ENCODE measurements around the gene MEIS2.

DNA sequence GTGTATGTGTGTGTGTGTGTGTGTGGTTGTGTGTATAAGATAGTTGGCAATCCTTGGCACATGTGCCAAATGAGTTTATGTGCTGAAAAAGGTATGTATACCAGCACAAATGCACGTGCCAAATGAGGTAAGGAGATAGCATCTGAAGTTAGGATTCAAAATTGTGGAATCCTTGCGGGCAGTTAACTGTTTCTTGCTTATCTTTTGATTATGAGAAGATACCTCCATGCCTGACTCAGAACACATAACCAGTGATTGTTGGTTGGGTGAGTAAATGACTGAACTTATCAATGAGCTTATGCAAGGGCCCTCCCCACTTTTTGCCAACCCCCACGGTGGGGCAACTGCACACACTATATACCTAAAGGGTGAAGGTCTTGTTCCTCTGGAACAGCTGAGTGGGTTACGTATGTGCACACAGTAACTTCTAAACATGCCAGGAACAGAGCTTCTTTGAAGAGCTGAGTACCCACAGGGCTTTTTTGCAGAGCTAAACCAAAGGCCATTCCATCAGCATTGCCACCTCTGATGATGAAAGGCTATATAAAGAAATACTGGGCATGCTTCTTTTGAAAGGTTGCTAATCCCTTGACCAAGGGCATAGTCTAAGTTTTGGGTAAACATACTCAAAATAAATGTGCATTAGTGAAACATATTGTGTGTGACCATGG, 60.1 kb downstream of the MEIS2 start:
- TF ChIP-seq POLR2A (IDR thresholded peaks at IDR 0.05; ENCODE audit: low read length) (no peak), GATA1 (IDR thresholded peaks at IDR 0.05; ENCODE audit: low read depth, low read length) (no peak)
